Measurements from ENCODE around the gene AMZ1. TPM values are rescaled to one million over a fixed set of nuclear protein-coding genes. Genes with fewer than 3 reads are reported as not detected.

Gene AMZ1
- total and polyA plus RNA-seq, 10 of the 15 experiments (the other 5 are each of a cell fraction or from before 2014, with no cell fraction given) = 0.02 to 2.0 (median 0.69) TPM

- TF ChIP-seq, protein P1, sequence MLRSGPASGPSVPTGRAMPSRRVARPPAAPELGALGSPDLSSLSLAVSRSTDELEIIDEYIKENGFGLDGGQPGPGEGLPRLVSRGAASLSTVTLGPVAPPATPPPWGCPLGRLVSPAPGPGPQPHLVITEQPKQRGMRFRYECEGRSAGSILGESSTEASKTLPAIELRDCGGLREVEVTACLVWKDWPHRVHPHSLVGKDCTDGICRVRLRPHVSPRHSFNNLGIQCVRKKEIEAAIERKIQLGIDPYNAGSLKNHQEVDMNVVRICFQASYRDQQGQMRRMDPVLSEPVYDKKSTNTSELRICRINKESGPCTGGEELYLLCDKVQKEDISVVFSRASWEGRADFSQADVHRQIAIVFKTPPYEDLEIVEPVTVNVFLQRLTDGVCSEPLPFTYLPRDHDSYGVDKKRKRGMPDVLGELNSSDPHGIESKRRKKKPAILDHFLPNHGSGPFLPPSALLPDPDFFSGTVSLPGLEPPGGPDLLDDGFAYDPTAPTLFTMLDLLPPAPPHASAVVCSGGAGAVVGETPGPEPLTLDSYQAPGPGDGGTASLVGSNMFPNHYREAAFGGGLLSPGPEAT (IDR thresholded peaks at IDR 0.05; ENCODE audit: low read depth) = no peak
- TF ChIP-seq RCOR1 (conservative IDR thresholded peaks at IDR 0.05; ENCODE audit: low read depth, low read length) = no peak
Measured at GRCh38 chr7:2763597-2763996, 75.6 kb downstream of the AMZ1 start (continued).

DNA sequence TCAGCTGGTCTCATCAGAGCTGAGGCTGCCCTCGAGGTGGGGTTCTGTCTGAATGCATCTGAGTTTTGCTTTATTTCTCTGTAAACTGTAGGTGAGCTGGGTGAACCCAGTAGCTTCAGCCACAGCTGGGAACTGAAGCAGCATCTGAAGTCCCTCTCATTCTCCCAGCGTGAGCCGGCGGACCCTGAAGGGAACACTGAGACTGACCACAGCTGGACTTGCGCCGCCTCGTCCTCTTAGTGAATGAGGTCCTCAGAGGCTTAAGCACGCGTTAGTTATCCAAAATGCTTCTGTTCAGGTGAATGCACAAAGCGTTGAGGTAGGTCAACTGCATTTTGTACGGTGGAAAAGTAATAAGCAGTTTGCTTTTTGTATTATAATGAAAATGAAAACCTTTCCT lies 76.6 kb downstream of the AMZ1 start:
- POLR2A ChIA-PET = no interaction called here
- no TSS peak for BruUV-seq (replicated peaks)

More for the DNA sequence above, 76.6 kb downstream of the AMZ1 start:
- H3K4me1 ChIP-seq (ENCODE audit: control insufficient read depth, insufficient read depth, low read length) = peaks cover 16% of the 10 kb centered on the region
- intact Hi-C loops (cut with micrococcal nuclease; ENCODE audit: unreplicated experiment) = no loop called here
- no peaks in the 10 kb centered on the region for H3K27me3 ChIP-seq (replicated peaks in 1 of 2; ENCODE audit: control insufficient read depth in 2 of 2, insufficient read depth in 2 of 2, low read length in 1 of 2)
- no peak overlapping the region for H3K4me3 ChIP-seq
- ChIA-PET CTCF (interaction anchor here (1.2 to 1.9 kb wide), 2 partner anchors 11 to 46 kb away, joined by 3 to 7 read pairs; no protein-coding TSS in a partner anchor), RAD21 (ENCODE audit: unreplicated experiment) (interaction anchor here (1.0 to 2.1 kb wide), 2 partner anchors 42 to 55 kb away, joined by 3 to 5 read pairs; no protein-coding TSS in a partner anchor), SMC1A (ENCODE audit: uncharacterized antibody, unreplicated experiment) (interaction anchor here (1.5 to 1.6 kb wide), 2 partner anchors 55 to 80 kb away, joined by 3 read pairs; partner anchors contain the start of gene GNA12)
- DNase-seq (ENCODE audit: low read depth, low spot score) (no peak), FAIRE-seq (no peak), ATAC-seq (no peak)
- H3K9ac ChIP-seq (ENCODE audit: control insufficient read depth, insufficient read depth, low read length) = no peak overlapping the region
- WGBS (ENCODE audit: insufficient coverage, insufficient replicate concordance, low lambda C conversion rate, missing lambda C conversion rate) = 87% methylated on average over 11 of the region's 11 CpGs
- TF ChIP-seq SRF (IDR thresholded peaks at IDR 0.05; ENCODE audit: low read depth in 2 of 2, low read length in 2 of 2) (no peak), CBX3 (IDR thresholded peaks at IDR 0.05; ENCODE audit: borderline replicate concordance, low read depth) (no peak), YY1 (IDR thresholded peaks at IDR 0.05; ENCODE audit: low read depth, low read length) (no peak), CREM (IDR thresholded peaks at IDR 0.05; ENCODE audit: low read depth) (no peak), BMI1 (IDR thresholded peaks at IDR 0.05; ENCODE audit: borderline replicate concordance) (no peak), NFXL1 (IDR thresholded peaks at IDR 0.05; ENCODE audit: borderline replicate concordance) (no peak), PML (IDR thresholded peaks at IDR 0.05; ENCODE audit: low read length) (no peak), HDGF (IDR thresholded peaks at IDR 0.05) (no peak), MEF2B (IDR thresholded peaks at IDR 0.05; ENCODE audit: partially characterized antibody, poor library complexity, severe bottlenecking) (no peak)
- in situ Hi-C loops (cut with MboI) = no loop called here
- H3K36me3 ChIP-seq (ENCODE audit: control insufficient read depth in 2 of 2, insufficient read depth in 2 of 2, low read length in 1 of 2) = peaks cover 0 to 4% of the 10 kb centered on the region in 2 experiments; a peak in 1 of 4 replicates
- no peaks in the 10 kb centered on the region for H3K9me3 ChIP-seq (replicated peaks; ENCODE audit: control insufficient read depth, insufficient read depth, low read length)
- no peaks in the 10 kb centered on the region for H4K20me1 ChIP-seq (ENCODE audit: control insufficient read depth, insufficient read depth)
- H2AFZ ChIP-seq (ENCODE audit: control insufficient read depth, low read depth, low read length) = no peak overlapping the region
- no peak overlapping the region for H3K4me2 ChIP-seq (ENCODE audit: control insufficient read depth, insufficient read depth)
- H3K27ac ChIP-seq (ENCODE audit: control insufficient read depth, insufficient read depth) = no peak overlapping the region
- H3K79me2 ChIP-seq (ENCODE audit: control insufficient read depth, insufficient read depth, low read length) = peaks cover 2% of the 10 kb centered on the region

Other genes with a start within 250 kb of the AMZ1 start
- not detected in 2 replicates for gene GRIFIN, start 211.8 kb upstream of the AMZ1 start, total RNA-seq (2014; rRNA removed)
- gene GRIFIN, start 211.8 kb upstream of the AMZ1 start, total RNA-seq (2014; rRNA removed; fragmentation: Illumina TruSeq; extraction: Trizol) = not detected in 2 replicates
- gene GRIFIN, start 211.8 kb upstream of the AMZ1 start, total RNA-seq (2021) = not detected in 2 replicates
- not detected in 2 replicates for gene GRIFIN, start 211.8 kb upstream of the AMZ1 start, polyA plus RNA-seq (2011; rRNA removed)
- not detected in 2 replicates for gene GRIFIN, start 211.8 kb upstream of the AMZ1 start, polyA plus RNA-seq (2014; fragmentation: Illumina TruSeq; extraction: Trizol)
- not detected for gene GRIFIN, start 211.8 kb upstream of the AMZ1 start, polyA plus RNA-seq (2014; fragmentation: Nextera tagmentation; extraction: Ambion mirVana)
- gene GRIFIN, start 211.8 kb upstream of the AMZ1 start, polyA plus RNA-seq (2014; rRNA removed) = not detected in 2 replicates
- gene GRIFIN, start 211.8 kb upstream of the AMZ1 start, polyA plus RNA-seq (2016; fragmentation: Nextera tagmentation; extraction: Ambion mirVana) = not detected
- gene LFNG, start 168.4 kb upstream of the AMZ1 start, total RNA-seq (2014; rRNA removed) = 0.11 and 0.68 TPM in 2 replicates
- gene LFNG, start 168.4 kb upstream of the AMZ1 start, total RNA-seq (2014; rRNA removed; fragmentation: Illumina TruSeq; extraction: Trizol) = 0.22 and 0.23 TPM in 2 replicates
- gene LFNG, start 168.4 kb upstream of the AMZ1 start, total RNA-seq (2021) = 0.62 and 0.80 TPM in 2 replicates
- gene LFNG, start 168.4 kb upstream of the AMZ1 start, polyA plus RNA-seq (2011; rRNA removed) = 0.33 and 0.43 TPM in 2 replicates
- 0.15 TPM in 1 of 2 replicates, not detected in the other for gene LFNG, start 168.4 kb upstream of the AMZ1 start, polyA plus RNA-seq (2014; fragmentation: Illumina TruSeq; extraction: Trizol)
- gene LFNG, start 168.4 kb upstream of the AMZ1 start, polyA plus RNA-seq (2014; fragmentation: Nextera tagmentation; extraction: Ambion mirVana) = under 1 TPM; 0.09 to 0.18 TPM
- gene LFNG, start 168.4 kb upstream of the AMZ1 start, polyA plus RNA-seq (2014; rRNA removed) = 0.68 and 0.81 TPM in 2 replicates
- not detected for gene LFNG, start 168.4 kb upstream of the AMZ1 start, polyA plus RNA-seq (2016; fragmentation: Nextera tagmentation; extraction: Ambion mirVana)
- gene BRAT1, start 132.7 kb upstream of the AMZ1 start, total RNA-seq (2014; rRNA removed) = 27.2 and 35.2 TPM in 2 replicates
- 4.1 and 5.2 TPM in 2 replicates for gene BRAT1, start 132.7 kb upstream of the AMZ1 start, total RNA-seq (2014; rRNA removed; fragmentation: Illumina TruSeq; extraction: Trizol)
- gene BRAT1, start 132.7 kb upstream of the AMZ1 start, total RNA-seq (2021) = 31.0 and 32.8 TPM in 2 replicates
- 2.9 and 8.1 TPM in 2 replicates for gene BRAT1, start 132.7 kb upstream of the AMZ1 start, polyA plus RNA-seq (2011; rRNA removed)
- gene BRAT1, start 132.7 kb upstream of the AMZ1 start, polyA plus RNA-seq (2014; fragmentation: Illumina TruSeq; extraction: Trizol) = 0.76 and 3.3 TPM in 2 replicates
- gene BRAT1, start 132.7 kb upstream of the AMZ1 start, polyA plus RNA-seq (2014; fragmentation: Nextera tagmentation; extraction: Ambion mirVana) = under 1 TPM; 0.13 to 0.68 TPM
- gene BRAT1, start 132.7 kb upstream of the AMZ1 start, polyA plus RNA-seq (2014; rRNA removed) = 23.8 and 32.6 TPM in 2 replicates
- 10 to 100 TPM; 43.6 to 53.3 TPM for gene BRAT1, start 132.7 kb upstream of the AMZ1 start, polyA plus RNA-seq (2016; fragmentation: Nextera tagmentation; extraction: Ambion mirVana)
- 3.7 and 4.3 TPM in 2 replicates for gene IQCE, start 129.2 kb upstream of the AMZ1 start, total RNA-seq (2014; rRNA removed)
- 2.3 and 2.5 TPM in 2 replicates for gene IQCE, start 129.2 kb upstream of the AMZ1 start, total RNA-seq (2014; rRNA removed; fragmentation: Illumina TruSeq; extraction: Trizol)
- 7.9 and 8.1 TPM in 2 replicates for gene IQCE, start 129.2 kb upstream of the AMZ1 start, total RNA-seq (2021)
- gene IQCE, start 129.2 kb upstream of the AMZ1 start, polyA plus RNA-seq (2011; rRNA removed) = 2.8 and 3.7 TPM in 2 replicates
- gene IQCE, start 129.2 kb upstream of the AMZ1 start, polyA plus RNA-seq (2014; fragmentation: Illumina TruSeq; extraction: Trizol) = 3.0 and 3.1 TPM in 2 replicates
- under 1 TPM; 0.37 to 0.45 TPM for gene IQCE, start 129.2 kb upstream of the AMZ1 start, polyA plus RNA-seq (2014; fragmentation: Nextera tagmentation; extraction: Ambion mirVana)
- gene IQCE, start 129.2 kb upstream of the AMZ1 start, polyA plus RNA-seq (2014; rRNA removed) = 5.6 and 6.1 TPM in 2 replicates
- gene IQCE, start 129.2 kb upstream of the AMZ1 start, polyA plus RNA-seq (2016; fragmentation: Nextera tagmentation; extraction: Ambion mirVana) = 1 to 10 TPM; 5.8 to 5.9 TPM
- 10.2 and 10.8 TPM in 2 replicates for gene TTYH3, start 56.2 kb upstream of the AMZ1 start, total RNA-seq (2014; rRNA removed)
- gene TTYH3, start 56.2 kb upstream of the AMZ1 start, total RNA-seq (2014; rRNA removed; fragmentation: Illumina TruSeq; extraction: Trizol) = 5.0 and 5.2 TPM in 2 replicates
- 67.2 and 71.4 TPM in 2 replicates for gene TTYH3, start 56.2 kb upstream of the AMZ1 start, total RNA-seq (2021)
- gene TTYH3, start 56.2 kb upstream of the AMZ1 start, polyA plus RNA-seq (2011; rRNA removed) = 3.9 and 9.9 TPM in 2 replicates
- gene TTYH3, start 56.2 kb upstream of the AMZ1 start, polyA plus RNA-seq (2014; fragmentation: Illumina TruSeq; extraction: Trizol) = 3.0 and 10.1 TPM in 2 replicates
- under 1 TPM; 0.79 to 0.95 TPM for gene TTYH3, start 56.2 kb upstream of the AMZ1 start, polyA plus RNA-seq (2014; fragmentation: Nextera tagmentation; extraction: Ambion mirVana)
- gene TTYH3, start 56.2 kb upstream of the AMZ1 start, polyA plus RNA-seq (2014; rRNA removed) = 33.1 and 44.3 TPM in 2 replicates
- 10 to 100 TPM; 11.2 to 25.1 TPM for gene TTYH3, start 56.2 kb upstream of the AMZ1 start, polyA plus RNA-seq (2016; fragmentation: Nextera tagmentation; extraction: Ambion mirVana)
- 8.0 and 8.6 TPM in 2 replicates for gene GNA12, start 156.1 kb downstream of the AMZ1 start, total RNA-seq (2014; rRNA removed)
- gene GNA12, start 156.1 kb downstream of the AMZ1 start, total RNA-seq (2014; rRNA removed; fragmentation: Illumina TruSeq; extraction: Trizol) = 15.5 and 16.6 TPM in 2 replicates
- gene GNA12, start 156.1 kb downstream of the AMZ1 start, total RNA-seq (2021) = 42.1 and 42.8 TPM in 2 replicates
- gene GNA12, start 156.1 kb downstream of the AMZ1 start, polyA plus RNA-seq (2011; rRNA removed) = 26.8 and 51.8 TPM in 2 replicates
- gene GNA12, start 156.1 kb downstream of the AMZ1 start, polyA plus RNA-seq (2014; fragmentation: Illumina TruSeq; extraction: Trizol) = 13.0 and 31.2 TPM in 2 replicates
- gene GNA12, start 156.1 kb downstream of the AMZ1 start, polyA plus RNA-seq (2014; fragmentation: Nextera tagmentation; extraction: Ambion mirVana) = 1 to 10 TPM; 1.9 to 3.0 TPM
- 34.5 and 34.9 TPM in 2 replicates for gene GNA12, start 156.1 kb downstream of the AMZ1 start, polyA plus RNA-seq (2014; rRNA removed)
- gene GNA12, start 156.1 kb downstream of the AMZ1 start, polyA plus RNA-seq (2016; fragmentation: Nextera tagmentation; extraction: Ambion mirVana) = 1 to 10 TPM; 3.4 to 4.1 TPM

Data from GM12878 (cell line).